Stimulated activated CD4-positive, alpha-beta T cell treated with anti-CD3 and anti-CD28 coated beads, TNF-alpha, amount 100 ng/mL, for 48 hours (primary cell): ENCODE results near the gene NBDY.
"Not testable (repeated sequence)": the region's sequence is repeated elsewhere in the genome, so short reads cannot be mapped to it uniquely, and the experiment has no call there.

Source experiments
- DNase-seq, 3 donors: peaks; one replicate each; pipeline ENCODE4 v3.0.0-alpha.2; 2020; ENCODE audit warnings: low read depth in 3 of 3

Gene NBDY

DNA sequence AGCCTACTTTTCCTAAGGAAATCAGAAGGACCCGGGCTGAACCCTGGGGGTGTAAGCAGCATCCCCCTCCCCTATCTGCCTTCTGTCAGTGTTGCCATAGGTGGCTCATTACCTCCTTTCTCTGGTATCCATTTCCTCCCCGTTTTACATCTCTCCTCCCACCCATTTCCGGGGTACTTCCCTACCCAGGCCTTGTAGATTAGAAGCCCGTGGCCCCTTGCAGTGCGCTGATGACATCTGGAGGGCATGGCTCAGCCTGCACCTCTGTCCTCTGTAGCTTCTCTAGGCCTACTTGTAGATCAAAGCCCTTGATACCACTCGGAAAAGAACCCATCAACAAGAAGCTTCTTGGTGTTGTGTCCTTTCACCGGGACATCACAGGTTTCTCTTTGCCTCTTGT lies 71.8 kb downstream of the NBDY start:
- DNase-seq = peak in 2 of 3 donors; percentile 48 to 52

DNA sequence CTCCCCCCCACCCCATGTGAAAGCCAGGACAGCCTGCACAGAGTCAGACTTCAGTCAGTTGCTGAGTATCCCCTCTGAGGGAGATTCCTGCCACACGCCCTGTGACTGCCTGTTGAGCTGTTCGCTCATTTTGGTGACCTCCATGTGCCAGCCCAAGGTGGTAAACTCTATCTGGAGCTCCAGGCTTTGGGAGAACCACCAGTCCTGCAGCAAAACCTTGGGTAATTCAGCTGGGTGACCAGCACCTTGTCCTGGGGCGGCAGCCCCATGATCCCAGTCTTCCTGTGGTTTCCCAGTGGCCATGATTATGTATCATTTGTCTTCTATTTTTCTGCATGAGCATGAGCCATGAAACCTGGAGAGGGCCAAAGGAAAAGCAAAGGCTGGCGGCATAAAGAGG lies 73.4 kb downstream of the NBDY start:
- no peak for DNase-seq

DNA sequence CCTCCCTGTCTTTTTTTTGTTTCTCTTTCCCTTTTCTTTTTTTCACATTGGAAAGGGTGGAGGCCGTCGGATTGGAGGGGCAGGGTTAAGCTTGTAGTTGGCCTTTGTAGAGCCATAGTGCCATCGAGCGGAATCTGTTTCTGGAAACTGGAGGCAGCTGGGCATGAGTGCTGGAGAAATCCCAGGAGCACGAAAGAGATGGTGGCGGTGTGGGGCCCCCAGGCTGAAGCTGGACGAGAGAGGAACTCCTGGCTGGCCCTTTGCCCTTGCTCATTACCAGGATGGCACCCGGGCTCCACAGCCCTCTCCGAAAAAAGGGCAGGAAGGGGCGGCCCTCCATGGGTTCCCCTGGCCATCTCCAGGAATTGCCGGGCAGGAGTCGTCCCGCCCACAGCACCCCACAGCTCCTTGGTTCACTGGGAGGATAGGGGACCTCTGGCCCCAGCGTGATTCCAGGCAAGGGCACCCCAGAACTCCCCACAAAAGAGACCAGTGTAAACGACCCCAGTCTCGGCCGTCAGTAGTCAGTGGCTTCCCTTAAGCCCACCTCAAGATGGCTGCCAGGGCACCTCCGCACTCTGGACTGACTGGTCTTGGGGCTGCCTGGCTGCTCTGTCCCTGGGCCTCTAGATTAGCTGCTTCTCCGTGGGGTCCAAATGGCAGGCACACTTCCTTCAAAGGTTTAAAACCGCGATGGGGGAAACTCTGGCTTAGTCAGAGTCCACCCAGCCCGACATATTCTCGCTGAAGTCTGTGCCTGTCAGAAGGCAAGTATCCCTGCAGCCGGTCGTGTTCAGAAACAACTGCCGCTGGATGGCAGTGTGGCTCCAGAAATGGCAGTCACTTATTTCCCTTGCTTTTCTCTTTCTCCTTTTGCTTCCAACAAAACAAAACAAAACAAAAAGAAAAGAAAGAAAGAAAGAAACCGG lies 74.1 kb downstream of the NBDY start:
- peak in 2 of 3 donors; percentile 17 to 66 for DNase-seq

DNA sequence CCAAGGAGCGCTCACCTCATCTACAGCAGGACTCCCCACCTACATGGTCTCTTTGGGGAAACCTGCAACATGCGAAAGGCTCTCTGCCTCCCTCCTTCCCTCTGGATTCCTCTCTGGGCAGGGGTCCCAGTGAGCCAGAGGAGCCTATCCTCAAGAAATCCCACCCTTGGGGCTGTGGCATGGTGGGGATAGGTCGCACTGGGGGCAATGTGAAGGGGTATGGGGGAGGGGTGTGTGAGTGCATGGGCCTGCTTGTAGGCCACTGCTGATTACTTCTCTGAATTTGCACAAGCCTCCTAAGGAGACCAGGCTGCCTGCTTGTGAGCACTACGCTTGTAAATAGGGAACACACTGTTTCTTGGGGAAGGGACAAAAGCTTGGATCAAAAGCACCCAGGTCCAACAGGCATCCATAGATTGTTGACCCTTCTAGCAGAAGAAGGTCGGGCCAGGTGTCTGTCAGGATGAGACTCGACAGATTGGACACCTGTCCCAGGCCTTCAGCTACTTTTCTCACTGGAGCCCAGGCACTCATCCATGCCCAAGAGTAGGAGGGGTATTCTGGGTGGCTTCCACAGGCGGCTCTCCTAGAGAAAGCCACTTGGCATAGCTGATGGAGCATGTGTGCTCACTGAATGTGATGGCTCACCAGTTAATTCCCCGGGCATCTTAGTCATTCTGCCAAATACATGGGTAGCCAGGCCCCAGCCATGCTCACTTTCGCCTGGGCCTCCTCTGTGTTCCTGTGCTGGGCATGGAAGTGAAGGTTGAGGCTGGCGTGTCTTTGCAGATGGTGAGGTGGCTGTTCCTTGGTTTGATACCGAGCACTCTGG lies 75.0 kb downstream of the NBDY start:
- DNase-seq = no peak

DNA sequence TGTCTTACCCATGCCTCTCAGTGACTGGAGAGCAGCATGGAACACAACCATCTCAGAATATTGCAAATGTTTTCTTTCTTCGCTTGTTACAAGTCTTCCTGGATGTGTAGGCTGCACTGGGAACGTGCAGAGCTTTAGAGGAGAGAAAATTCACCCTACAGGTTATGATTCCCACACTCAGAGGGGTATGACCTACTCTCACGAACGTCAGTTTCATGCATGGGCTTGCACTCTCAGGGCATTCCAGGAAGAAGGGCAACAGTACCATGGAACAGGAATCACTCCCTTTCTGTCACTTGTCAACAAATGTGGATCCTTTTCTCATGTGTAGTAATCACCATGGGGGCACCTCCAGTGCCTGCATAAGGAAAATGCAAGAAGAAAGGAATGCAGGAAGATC lies 75.8 kb downstream of the NBDY start:
- no peak for DNase-seq

DNA sequence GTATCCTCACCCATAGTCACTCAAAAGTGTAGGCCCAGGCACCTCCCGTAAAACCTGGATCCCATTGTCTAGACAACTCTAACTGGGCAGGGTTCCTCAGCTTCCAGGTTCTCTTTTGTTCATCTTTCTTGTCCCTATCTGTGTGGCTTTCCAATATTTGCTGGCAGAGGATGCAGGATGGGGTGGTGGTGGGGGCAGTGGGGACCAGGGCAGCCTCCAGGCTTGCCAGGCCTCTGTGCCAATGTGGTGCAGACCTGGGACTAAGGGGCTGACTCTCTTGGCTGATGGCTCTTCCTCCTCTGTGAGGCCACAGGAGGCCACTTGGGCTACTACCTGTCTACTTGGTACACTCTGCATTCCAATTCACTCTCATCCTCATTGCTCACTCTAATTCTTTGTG lies 76.4 kb downstream of the NBDY start:
- DNase-seq = no peak

DNA sequence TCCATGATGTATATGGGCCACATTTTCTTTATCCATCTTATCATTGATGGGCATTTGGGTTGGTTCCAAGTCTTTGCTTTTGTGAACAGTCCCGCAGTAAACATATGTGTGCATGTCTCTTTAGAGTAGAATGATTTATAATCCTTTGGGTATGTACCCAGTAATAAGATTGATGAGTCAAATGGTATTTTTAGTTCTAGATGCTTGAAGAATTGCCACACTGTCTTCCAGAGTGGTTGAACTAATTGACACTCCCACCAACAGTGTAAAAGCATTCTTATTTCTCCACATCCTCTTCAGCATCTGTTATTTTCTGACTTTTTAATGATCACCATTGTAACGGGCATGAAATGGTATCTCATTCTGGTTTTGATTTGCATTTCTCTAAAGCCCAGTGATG lies 77.1 kb downstream of the NBDY start:
- DNase-seq = not testable (repeated sequence)

DNA sequence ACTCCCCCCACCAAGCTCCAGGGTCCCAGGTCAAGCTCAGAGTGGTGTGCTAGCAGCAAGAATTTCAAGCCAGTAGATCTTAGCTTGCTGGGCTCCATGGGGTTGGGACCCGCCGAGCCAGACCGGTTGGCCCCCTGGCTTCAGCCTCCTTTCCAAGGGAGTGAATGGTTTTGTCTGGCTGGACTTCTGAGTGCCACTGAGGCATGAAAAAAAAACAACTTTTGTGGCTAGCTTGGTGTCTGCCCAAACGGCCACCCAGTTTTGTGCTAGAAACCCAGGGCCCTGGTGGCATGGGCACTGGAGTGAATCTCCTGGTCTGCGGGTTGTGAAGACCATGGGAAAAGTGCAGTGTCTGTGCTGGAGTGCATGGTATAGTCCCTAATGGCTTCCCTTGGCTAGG lies 82.6 kb downstream of the NBDY start:
- DNase-seq = no peak

DNA sequence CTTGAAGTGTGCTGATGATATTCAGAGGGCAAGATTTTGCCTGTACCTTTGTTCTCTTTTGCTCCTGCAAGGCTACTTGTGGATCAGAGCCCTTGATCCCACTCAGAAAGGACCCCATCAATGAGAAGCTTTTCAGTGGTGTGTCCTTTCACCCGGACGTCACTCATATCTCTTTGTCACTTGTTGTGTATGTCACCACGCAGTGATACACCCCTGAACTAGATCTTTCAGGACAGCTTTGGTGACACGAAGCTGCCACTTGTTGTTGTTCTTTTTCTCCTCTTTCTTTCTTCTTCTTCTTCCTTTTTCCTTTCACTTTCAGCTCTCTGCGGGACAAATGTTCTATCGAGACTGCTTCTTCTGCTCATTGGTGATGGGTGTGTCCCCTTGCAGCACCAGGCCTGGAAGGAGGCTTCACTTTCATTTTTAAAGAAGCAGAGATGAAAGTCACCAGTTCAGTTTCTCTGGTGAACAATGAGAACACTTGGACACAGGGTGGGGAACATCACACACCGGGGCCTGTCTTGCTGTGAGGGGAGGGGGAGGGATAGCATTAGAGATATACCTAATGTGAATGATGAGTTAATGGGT lies 83.6 kb downstream of the NBDY start:
- no peak for DNase-seq

DNA sequence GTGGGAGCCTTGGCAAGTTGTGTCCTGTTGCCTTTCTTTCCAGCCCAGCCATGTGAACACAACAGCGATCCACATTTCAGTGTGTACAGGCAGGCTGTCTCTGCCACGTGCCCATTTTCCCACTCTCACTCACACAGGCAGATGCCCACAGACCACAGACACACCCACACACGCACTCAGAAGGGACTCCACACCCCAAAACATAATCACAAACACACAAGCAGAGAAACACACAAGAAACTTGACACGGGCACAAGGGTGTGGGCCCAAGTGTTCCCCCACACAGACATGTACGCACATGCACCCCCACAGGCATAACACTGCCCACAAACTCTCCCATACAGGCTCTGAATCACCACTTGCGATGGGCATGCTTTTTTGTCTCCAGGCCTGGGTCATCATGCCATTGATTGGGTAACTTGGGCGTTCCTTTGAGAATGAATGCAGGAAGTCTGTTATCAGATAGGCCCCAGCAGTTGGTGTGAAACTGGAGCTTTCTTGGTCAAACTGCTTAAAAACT lies 84.3 kb downstream of the NBDY start:
- DNase-seq = peak in 1 of 3 donors; percentile 27

DNA sequence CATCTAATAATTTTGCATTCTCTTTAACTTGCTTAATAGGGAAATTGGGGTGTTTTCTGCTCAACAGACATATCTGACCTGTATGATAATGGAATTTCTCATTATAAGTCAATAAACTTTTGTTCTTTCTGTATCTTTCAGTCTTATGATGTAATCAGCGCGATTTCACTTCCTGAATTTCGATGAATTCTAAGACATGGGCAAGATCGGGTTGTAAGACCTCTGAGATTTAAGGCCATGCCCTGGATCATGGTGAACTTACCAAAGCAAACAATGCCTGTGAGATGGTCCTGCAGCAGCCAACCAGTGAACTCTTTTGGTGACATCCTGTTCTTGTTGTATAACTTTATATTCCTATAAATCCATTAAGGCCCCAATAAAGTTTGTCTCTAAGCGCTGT lies 88.1 kb downstream of the NBDY start:
- DNase-seq = no peak

DNA sequence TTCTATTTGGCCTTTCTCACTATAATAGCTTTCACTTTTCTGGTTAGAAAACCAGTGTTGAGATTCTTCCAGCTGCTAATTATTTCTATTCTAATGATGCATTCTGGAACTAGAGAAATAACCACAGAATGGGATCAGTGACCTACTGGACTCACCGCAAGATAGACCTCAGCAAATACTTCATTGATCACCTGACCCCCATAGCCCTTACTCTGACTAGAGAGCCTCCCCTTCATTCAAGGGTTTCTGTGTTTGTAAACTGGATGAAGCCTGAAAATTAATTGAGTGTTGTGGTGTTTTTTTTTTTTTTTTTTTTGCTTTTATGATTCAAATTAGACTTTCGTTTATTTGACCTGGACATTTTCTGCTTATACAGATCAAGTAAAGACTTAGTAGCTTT lies 97.0 kb downstream of the NBDY start:
- DNase-seq = no peak

DNA sequence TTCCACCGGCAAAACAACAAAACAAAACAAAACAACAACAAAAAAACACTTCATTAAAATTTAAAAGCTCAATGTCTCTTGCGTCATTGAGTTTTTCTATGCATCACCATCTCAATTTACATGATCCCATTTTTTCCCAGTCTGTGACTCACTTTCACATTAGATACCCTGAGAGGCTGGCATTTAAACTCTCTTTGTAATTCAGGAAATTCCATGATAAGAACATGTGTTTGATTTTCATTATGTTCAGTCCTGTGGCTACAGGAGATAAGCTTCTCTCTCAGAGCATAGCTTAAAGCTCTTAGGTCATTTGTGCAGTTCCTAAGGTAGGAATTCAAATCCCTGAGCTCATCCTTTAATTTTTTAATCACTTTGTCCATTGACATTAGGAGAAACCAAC lies 104.6 kb downstream of the NBDY start:
- no peak for DNase-seq

DNA sequence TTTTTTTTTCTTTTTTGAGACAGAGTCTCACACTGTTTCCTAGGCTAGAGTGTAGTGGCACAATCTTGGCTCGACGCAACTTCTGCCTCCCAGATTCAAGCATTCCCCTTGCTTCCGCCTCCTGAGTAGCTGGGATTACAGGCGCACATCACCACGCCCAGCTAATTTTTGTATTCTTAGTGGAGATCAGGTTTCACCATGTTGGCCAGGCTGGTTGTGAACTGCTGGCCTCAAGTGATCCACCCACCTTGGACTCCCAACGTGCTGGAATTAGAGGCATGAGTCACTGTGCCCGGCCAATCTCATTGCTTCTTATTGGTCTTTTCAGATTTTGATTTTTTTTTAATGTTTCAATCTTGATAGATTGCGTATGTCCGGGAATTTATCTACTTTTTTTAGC lies 124.4 kb downstream of the NBDY start:
- DNase-seq = no peak

DNA sequence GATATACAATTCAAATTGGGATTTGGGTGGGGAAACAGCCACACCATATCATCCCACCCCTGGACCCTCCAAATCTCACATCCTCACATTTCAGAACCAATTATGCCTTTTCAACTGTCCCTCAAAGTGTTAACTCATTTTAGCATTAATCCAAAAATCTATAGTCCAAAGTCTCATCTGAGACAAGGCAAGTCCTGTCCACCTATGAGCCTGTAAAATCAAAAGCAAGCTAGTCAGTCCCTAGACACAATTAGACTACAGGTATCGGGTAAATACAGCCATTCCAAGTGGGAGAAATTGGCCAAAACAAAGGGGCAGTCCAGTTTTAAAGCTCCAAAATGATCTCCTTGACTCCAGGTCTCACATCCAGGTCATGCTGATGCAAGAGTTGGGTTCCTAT lies 128.0 kb downstream of the NBDY start:
- no peak for DNase-seq

DNA sequence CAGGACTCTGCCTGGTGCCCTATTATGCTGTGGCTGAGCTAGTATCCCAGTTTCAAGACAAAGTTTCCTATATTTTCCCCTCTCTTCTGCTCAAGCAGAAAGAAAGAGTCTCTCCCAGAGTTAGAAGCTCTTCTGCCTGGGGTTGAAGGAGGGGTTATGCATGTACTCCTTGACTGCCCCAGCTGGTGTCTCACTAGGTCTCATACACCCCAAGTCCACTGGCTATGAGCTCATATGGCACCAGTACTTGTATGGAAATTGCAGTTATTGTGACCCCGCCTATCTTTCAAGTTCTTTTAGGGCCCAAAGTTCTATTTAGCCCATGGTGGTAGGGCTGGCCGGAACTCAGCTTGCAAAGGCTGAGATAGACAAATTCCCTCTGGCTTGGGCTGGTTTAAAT lies 131.8 kb downstream of the NBDY start:
- no peak for DNase-seq
